NCI-H2227 treated with DMSO at 0.1 percent for 48 hours (cell line): ENCODE results near the gene KDM4C.

Experiments
- DNase-seq: peaks from one replicate; lab custom pipeline; 2025; lab: John Stamatoyannopoulos, UW

KDM4C gene

DNA sequence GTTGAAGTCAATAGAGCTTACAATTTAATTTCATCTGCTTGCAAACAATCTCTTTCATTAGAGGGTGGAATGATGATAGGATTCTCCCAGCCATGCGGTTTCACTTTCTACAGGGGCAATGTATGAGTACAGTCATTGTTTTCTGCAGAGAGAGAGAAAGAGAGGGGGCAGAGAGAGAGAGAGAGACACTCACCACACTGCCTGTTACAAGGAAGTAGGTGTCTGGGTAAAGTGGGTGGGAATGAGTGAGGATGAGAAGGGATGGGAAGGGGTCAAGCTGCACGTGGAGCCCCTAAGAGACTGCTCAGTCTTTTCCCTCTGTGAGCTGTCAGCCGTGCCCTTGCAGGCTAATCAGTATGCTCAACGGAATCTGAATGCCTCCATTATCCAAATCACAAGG lies 454.3 kb downstream of the KDM4C start:
- DNase-seq, result peak; percentile 79

DNA sequence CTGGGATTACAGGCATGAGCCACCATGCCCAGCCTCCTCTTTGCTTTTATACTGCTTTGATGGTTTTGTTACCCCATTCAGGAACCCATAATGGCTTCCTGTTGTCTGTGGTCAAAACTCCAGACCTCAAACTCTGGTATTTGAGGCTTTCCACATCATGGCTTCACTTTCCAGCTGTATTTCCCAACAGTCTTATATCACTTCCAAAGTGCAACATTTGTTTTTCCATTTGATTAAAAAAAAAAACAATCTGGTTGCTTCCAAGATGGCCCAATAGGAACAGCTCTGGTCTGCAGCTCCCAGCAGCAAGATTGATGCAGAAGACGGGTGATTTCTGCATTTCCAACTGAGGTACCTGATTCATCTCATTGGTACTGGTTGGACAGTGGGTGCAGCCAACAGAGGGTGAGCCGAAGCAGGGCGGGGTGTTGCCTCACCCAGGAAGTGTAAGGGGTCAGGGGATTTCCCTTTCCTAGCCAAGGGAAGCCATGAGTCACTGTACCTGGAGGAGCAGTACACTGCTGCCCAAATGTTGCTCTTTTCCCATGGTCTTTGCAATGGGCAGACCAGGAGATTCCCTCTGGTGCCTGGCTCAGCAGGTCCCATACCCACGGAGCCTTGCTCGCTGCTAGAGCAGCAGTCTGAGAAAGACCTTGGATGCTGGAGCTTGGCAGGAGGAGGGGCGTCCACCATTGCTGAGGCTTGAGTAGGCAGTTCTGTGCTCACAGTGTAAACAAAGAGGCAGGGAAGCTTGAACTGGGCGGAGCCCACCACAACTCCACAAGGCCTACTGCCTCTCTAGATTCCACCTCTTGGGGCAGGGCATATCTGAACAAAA lies 458.4 kb downstream of the KDM4C start:
- no peak for DNase-seq

- DNase-seq, result no peak
These were observed 466.2 kb downstream of the KDM4C start for GRCh38 chr9:7223981-7224380.
